Prostate gland (tissue), 2 donors: Measurements from ENCODE around the gene FDXACB1. TPM values are rescaled to one million over a fixed set of nuclear protein-coding genes. Genes with fewer than 3 reads are reported as not detected.
A peak's percentile ranks its signal among the peaks of the same experiment; 100 is the strongest.

Source experiments
- DNase-seq: peaks from one replicate; pipeline ENCODE4 v3.0.0-alpha.2; 2019; ENCODE audit warnings: low spot score
- H3K27ac ChIP-seq, 2 donors: fragments of 200-600 bp; sonication (generic); 2 replicates each; pipeline ENCODE4 v1.5.1; 2017 to 2019
- H3K27me3 ChIP-seq: fragments of 200-600 bp; sonication (generic); replicated peaks from 2 replicates; pipeline ENCODE4 v1.5.1; 2019; ENCODE audit not compliant: insufficient read depth
- H3K36me3 ChIP-seq, 2 donors: fragments of 200-600 bp; sonication (generic); 1 replicate in 1 of 2; 2 replicates in 1 of 2; pipeline versions ENCODE4 v1.5.1 to v1.8.1; 2017 to 2019
- H3K4me1 ChIP-seq: fragments of 200-600 bp; sonication (generic); replicated peaks from 2 replicates; pipeline ENCODE4 v1.5.1; 2019
- H3K4me3 ChIP-seq, 2 donors: fragments of 200-600 bp; sonication (generic); 2 replicates each; pipeline ENCODE4 v1.5.1; 2017 to 2019
- H3K9me3 ChIP-seq: fragments of 200-600 bp; sonication (generic); 2 replicates; pipeline ENCODE4 v1.5.1; 2017
- POLR2A ChIP-seq: fragments of 450-650 bp; IDR thresholded peaks from one replicate; pipeline ENCODE4 v1.6.1; 2016; ENCODE audit warnings: antibody characterized with exemption, mild to moderate bottlenecking
- POLR2AphosphoS5 ChIP-seq: sonication (generic); formaldehyde crosslinking; IDR thresholded peaks from one replicate; pipeline ENCODE4 v1.6.1; 2017; ENCODE audit warnings: antibody characterized with exemption
- WGBS: methylation state at CpG from one replicate; pipeline ENCODE4 v1.1.5; 2018; 5-methylcytosine and 5-hydroxymethylcytosine counted together
- intact Hi-C: fragments of 100-400 bp; cut with DNase I; formaldehyde crosslinking; loops from one replicate; pipeline ENCODE4 v1.14.2; 2022
- total RNA-seq, 2 donors: library from RNA; depleted of rRNA; stranded (reverse); fragments of >200 nt; gene quantifications; one replicate each; pipeline ENCODE4 v1.1.0, GENCODE V29; 2016
- TF ChIP-seq, protein P1 (sequence below), 4 experiments: fragments of 200-600 bp in 2 of 4; fragments of 450-650 bp in 2 of 4; sonication (generic) in 2 of 4; IDR thresholded peaks; 1 replicate in 3 of 4; 2 replicates in 1 of 4; pipeline ENCODE4 v1.5.1; 2016 to 2019; ENCODE audit warnings: antibody characterized with exemption in 4 of 4, mild to moderate bottlenecking in 2 of 4, moderate library complexity in 2 of 4

FDXACB1 gene
- total RNA-seq, 2 donors from 2014 or later = 2.7 to 7.6 TPM

DNA sequence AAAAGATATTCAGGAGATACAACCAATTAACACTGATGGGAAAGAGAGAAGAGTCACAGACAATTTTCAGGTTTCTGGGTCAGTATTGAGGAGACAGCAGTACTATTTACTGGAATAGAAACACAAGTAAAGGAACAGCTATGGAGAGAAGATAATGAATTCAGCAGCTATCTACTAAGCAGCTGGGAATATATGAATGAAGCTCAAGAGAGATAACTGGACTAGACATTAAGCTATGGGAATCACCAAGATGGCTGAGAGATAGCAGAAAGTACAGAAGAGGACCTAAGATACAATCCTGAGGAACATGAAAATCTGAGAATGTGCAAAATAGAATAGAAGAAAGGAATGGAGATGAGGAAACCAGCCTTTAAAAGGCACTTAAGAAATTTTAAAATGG lies 23.5 kb downstream of the FDXACB1 start:
- intact Hi-C loops = no loop called here
- no peaks in the 10 kb centered on the region for H3K27me3 ChIP-seq
- no peaks in the 10 kb centered on the region for H3K4me1 ChIP-seq
- H3K4me3 ChIP-seq = no peak overlapping the region
- H3K36me3 ChIP-seq = peaks cover 0 to 4% of the 10 kb centered on the region in 2 donors
- TF ChIP-seq POLR2A = no peak
- TF ChIP-seq, protein P1, sequence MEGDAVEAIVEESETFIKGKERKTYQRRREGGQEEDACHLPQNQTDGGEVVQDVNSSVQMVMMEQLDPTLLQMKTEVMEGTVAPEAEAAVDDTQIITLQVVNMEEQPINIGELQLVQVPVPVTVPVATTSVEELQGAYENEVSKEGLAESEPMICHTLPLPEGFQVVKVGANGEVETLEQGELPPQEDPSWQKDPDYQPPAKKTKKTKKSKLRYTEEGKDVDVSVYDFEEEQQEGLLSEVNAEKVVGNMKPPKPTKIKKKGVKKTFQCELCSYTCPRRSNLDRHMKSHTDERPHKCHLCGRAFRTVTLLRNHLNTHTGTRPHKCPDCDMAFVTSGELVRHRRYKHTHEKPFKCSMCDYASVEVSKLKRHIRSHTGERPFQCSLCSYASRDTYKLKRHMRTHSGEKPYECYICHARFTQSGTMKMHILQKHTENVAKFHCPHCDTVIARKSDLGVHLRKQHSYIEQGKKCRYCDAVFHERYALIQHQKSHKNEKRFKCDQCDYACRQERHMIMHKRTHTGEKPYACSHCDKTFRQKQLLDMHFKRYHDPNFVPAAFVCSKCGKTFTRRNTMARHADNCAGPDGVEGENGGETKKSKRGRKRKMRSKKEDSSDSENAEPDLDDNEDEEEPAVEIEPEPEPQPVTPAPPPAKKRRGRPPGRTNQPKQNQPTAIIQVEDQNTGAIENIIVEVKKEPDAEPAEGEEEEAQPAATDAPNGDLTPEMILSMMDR (IDR thresholded peaks at IDR 0.05) = no peak
- H3K27ac ChIP-seq = no peak overlapping the region
- DNase-seq = no peak
- no peaks in the 10 kb centered on the region for H3K9me3 ChIP-seq

GRCh38 chr11:111852103-111852502 lies 26.9 kb downstream of the FDXACB1 start:
- H3K4me3 ChIP-seq = no peak overlapping the region
- no peaks in the 10 kb centered on the region for H3K4me1 ChIP-seq
- intact Hi-C loops = no loop called here
- H3K27ac ChIP-seq = no peak overlapping the region
- DNase-seq = no peak
- H3K36me3 ChIP-seq = no peaks in the 10 kb centered on the region
- WGBS = 69% methylated on average over 2 of the region's 2 CpGs
- no peaks in the 10 kb centered on the region for H3K9me3 ChIP-seq
- H3K27me3 ChIP-seq = no peaks in the 10 kb centered on the region
- TF ChIP-seq, protein P1 (IDR thresholded peaks at IDR 0.05) = no peak
- TF ChIP-seq POLR2A (no peak), POLR2AphosphoS5 (no peak)

DNA sequence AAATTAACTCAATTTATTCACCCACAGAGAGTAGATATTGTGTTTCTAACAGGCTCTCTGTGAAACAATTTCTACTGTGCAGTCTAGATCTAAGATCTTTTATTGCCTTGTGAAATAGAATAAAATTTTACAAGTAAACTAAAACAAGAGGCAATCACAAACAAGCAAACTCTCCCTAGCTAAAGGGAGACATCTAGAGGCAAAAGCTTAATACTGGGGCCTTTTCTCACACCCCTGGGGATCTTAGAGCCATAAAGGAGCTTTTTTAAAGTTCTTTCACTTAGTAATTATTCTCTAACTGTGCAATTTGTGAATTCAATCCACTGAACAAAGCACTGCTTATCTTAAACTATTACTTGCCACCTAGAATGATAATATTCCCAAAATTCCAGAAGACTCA lies 27.3 kb downstream of the FDXACB1 start:
- TF ChIP-seq, protein P1 (IDR thresholded peaks at IDR 0.05) = peak in 3 of 4 experiments; percentile 17 to 27 (median 18)
- TF ChIP-seq POLR2AphosphoS5 (no peak), POLR2A (no peak)
- Histone ChIP-seq H3K27me3 (no peaks in the 10 kb centered on the region), H3K36me3 (no peaks in the 10 kb centered on the region), H3K9me3 (no peaks in the 10 kb centered on the region), H3K27ac (no peak overlapping the region), H3K4me1 (no peaks in the 10 kb centered on the region), H3K4me3 (no peak overlapping the region)
- no peak for DNase-seq
- intact Hi-C loops = no loop called here

- TF ChIP-seq POLR2A = no peak
- TF ChIP-seq, protein P1 (IDR thresholded peaks at IDR 0.05) = no peak
- TF ChIP-seq POLR2AphosphoS5 = no peak
- Histone ChIP-seq H3K9me3 (no peaks in the 10 kb centered on the region), H3K4me1 (no peaks in the 10 kb centered on the region), H3K4me3 (no peak overlapping the region), H3K27me3 (no peaks in the 10 kb centered on the region), H3K27ac (no peak overlapping the region), H3K36me3 (no peaks in the 10 kb centered on the region)
- intact Hi-C loops = no loop called here
- 92% methylated on average over 8 of the region's 8 CpGs for WGBS
- no peak for DNase-seq
Measured at GRCh38 chr11:111851067-111851466, 27.9 kb downstream of the FDXACB1 start.

DNA sequence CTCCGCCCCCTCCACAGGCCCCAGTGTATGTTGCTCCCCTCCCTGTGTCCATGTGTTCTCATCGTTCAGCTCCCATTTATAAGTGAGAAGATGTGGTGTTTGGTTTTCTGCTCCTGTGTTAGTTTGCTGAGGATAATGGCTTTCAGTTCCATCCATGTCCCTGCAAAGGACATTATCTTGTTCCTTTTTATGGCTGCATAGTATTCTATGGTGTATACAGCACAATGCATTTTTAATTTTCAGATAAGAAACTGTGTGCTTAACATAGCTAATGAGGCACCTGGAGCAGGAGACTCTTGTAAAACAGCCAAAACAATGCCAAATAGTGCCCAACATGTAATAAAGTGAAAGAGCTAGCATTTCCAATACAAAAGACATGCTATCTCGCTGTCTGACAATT lies 29.3 kb downstream of the FDXACB1 start:
- Histone ChIP-seq H3K4me1 (no peaks in the 10 kb centered on the region), H3K4me3 (no peak overlapping the region), H3K9me3 (no peaks in the 10 kb centered on the region), H3K27me3 (no peaks in the 10 kb centered on the region), H3K36me3 (no peaks in the 10 kb centered on the region), H3K27ac (no peak overlapping the region)
- intact Hi-C loops = no loop called here
- TF ChIP-seq POLR2AphosphoS5 = no peak
- TF ChIP-seq, protein P1 (IDR thresholded peaks at IDR 0.05) = no peak
- 89% methylated on average over 3 of the region's 3 CpGs for whole genome bisulfite sequencing
- DNase-seq = no peak
